Lung microvascular endothelial cell (primary cell): ENCODE data around the gene TRMT112. TPM values are rescaled to one million over a fixed set of nuclear protein-coding genes. Genes with fewer than 3 reads are reported as not detected.

Source experiments
- DNase-seq, 2 donors: peaks; one replicate each; pipeline versions ENCODE4 v3.0.0 to v3.0.0-alpha.2; 2010; ENCODE audit warnings: low read depth in 2 of 2
- total RNA-seq: library from RNA; depleted of rRNA; stranded (reverse); fragments of >200 nt; gene quantifications from 2 replicates; pipeline ENCODE4 v1.2.1, GENCODE V29; 2014

Gene TRMT112
- total RNA-seq, 1 donor from 2014 or later, result 190 TPM

DNA sequence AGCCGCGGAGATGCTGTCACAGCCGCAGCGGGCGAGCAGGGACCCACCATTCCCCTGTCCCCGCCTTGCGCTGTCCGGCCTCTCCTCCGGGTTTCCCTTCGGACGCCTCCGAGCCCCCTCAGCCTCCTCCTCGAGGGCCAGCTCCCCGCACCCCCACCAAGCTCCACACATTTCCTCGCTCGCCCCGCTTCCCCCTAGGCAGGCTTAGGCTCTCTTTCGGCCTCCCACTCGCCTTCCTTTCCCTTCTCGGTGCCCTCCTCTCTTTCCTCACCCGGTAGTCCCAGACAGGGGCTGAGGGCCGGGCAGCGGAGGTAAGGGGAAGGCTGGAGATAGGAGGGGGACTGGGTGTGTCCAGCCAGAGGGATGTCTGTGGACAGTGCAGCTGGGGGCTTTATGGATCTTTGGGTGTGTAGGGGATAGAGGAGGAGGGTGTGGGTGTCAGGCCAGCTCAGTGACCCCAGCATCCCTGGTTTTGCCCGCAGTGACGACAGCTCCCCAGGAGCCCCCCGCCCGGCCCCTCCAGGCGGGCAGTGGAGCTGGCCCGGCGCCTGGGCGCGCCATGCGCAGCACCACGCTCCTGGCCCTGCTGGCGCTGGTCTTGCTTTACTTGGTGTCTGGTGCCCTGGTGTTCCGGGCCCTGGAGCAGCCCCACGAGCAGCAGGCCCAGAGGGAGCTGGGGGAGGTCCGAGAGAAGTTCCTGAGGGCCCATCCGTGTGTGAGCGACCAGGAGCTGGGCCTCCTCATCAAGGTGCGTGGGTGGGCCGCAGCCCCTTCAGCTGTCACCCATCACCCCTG, 24.7 kb downstream of the TRMT112 start:
- no peak for DNase-seq

DNA sequence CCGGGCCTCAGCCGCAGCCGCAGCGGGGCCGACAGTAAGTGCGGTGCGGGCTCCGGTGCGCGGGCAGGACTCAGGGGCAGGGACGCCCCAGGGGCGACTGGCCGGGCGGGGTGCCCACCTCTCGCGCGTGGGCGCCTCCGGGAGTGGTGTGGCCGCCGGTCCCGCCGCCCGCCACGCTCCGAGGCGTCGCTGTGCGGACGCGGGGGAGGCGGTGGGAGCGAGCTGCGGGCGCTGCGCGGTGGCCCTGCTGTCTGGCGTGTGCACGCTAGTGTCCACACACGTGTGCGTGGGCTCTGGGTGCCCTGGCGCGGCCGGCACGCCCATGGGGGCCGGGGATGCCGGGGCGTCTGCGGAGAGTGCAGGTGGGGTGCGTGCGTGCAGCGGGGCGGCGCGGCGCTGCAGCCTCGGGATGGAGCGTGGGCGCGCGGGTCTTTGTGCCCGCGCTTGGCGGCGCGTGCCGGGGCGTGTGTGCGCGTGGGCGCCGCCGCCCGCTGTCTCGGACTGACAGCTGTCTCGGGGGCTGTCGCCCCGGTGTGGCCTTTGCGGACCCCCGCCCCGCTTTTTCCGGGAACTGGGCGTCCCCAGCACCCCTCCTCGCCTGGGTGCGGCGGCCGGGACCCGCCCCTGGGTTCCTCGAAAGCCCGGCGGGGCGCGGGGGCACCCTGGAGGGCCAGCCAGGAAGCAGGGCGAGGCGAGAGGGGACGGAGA, 25.5 kb downstream of the TRMT112 start:
- DNase-seq, result no peak

DNA sequence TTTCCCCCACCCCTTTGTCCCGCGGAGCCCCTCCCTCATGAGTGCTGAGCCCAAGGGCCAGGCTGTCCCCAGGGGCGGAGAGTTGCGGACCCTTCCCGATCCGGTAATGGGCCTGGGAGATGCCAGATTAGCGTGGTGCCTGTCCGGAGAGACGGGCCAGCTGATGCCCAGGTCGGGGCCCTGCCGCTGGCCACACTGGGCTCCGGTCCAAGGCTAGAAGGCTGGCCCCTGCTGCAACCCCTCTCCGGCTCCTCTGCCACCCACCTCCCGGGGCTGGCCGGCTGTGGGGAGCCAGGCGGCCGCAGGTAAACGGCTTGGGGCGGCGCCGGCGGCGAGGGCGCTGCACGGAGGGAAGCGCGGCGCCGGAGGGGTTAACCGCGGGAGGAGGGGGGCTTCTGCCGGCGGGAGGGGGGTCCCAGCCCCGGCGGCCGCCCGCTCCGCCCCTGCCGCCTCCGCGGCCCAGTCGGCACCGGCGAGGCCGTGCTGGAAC, 26.1 kb downstream of the TRMT112 start, which contains the start of gene KCNK4:
Gene KCNK4 (plus strand): TSS at position 41 of the 490 bp plus-strand sequence. CDS start 1,717 bp downstream, outside the sequence.
- no peak for DNase-seq

GRCh38 chr11:64290352-64291261, 26.8 kb downstream of the TRMT112 start:
- no peak for DNase-seq

DNA sequence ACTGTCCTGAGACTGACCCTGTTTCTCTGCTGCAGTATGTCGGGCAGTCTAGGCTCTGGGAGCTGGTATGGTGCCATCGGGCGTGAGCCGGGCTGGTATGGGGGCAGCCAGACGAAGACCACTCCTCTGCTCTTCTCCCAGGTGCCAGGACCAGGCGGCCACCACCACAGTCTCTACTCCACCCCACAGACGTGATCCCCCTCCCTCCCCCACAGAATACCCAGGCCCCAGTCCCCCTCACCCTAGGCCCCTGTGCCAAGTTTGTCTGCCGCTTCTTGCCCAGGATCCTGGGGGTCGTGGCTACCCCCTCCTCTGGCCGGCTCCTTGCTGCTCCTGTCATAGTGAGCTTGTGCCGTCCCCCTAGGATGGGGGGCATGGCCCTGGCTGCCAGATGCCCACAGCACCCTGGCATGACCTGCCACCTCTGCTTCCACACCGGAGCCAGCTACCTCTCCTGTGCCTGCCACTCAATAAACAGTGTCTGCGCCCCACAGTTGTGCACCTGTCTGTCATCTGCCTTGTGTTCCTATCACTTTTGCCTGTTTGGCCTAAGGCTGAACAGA, 28.3 kb downstream of the TRMT112 start:
- DNase-seq, result no peak

- no peak for DNase-seq
Observed at GRCh38 chr11:64288353-64288750, 29.0 kb downstream of the TRMT112 start.

- DNase-seq, result no peak
Observed at GRCh38 chr11:64287676-64288352, 29.5 kb downstream of the TRMT112 start.

DNA sequence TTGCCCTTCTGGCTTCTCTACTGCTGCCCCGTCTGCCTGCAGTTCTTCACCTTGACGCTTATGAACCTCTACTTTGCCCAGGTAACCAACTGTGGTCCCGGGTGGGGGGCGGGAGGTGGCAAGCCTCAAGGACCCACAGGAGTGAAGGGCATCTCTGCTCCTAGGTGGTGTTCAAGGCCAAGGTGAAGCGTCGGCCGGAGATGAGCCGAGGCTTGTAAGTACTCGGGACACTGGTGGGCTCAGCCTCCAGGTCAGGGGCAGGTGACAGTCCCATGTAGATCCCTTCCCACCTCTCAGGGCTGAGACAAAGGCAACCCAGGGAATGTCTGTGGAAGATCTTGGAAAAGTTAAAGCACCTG, 30.6 kb downstream of the TRMT112 start:
- no peak for DNase-seq

DNA sequence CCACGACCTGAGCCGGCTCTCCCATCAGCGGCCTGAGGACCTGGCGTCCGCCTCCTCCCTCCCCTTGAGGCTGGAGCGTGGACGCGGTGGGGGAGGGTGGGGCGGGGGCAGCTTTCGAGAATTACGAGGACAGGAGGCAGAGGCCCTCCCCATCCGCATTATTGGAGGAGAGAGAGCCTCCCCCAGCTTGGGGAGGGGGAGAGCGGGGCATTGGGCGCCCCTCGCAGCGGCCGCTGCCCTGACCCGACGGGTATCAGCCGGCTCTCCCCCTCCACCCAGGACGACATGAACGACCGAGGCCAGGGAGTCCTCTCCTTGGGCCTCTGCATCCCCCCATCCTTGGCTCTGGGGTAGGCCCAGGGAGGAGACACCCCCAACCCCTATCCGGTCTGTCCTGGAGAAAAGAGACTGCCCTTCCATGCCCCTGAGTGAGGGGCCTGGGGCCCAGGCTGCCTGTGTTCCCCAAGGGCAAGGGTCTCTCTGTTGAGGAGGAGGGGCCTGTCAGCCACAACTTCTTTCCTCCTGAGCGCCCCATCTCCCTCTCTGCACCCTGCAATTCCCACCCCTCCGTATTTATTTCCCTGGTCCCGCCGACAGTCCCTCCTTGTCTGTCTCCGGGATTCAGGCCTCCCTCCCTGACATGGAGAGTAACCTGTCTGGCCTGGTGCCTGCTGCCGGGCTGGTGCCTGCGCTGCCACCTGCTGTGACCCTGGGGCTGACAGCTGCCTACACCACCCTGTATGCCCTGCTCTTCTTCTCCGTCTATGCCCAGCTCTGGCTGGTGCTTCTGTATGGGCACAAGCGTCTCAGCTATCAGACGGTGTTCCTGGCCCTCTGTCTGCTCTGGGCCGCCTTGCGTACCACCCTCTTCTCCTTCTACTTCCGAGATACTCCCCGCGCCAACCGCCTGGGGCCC, 31.2 kb downstream of the TRMT112 start:
- DNase-seq, result peak in 1 of 2 donors; percentile 31

- DNase-seq, result peak; percentile 79 to 81
Observed at GRCh38 chr11:64284962-64285884, 32.1 kb downstream of the TRMT112 start, which contains the start of gene GPR137. Gene GPR137, plus strand, starts transcription at chr11:64285848. Its CDS starts 677 bp downstream, at chr11:64286525.

DNA sequence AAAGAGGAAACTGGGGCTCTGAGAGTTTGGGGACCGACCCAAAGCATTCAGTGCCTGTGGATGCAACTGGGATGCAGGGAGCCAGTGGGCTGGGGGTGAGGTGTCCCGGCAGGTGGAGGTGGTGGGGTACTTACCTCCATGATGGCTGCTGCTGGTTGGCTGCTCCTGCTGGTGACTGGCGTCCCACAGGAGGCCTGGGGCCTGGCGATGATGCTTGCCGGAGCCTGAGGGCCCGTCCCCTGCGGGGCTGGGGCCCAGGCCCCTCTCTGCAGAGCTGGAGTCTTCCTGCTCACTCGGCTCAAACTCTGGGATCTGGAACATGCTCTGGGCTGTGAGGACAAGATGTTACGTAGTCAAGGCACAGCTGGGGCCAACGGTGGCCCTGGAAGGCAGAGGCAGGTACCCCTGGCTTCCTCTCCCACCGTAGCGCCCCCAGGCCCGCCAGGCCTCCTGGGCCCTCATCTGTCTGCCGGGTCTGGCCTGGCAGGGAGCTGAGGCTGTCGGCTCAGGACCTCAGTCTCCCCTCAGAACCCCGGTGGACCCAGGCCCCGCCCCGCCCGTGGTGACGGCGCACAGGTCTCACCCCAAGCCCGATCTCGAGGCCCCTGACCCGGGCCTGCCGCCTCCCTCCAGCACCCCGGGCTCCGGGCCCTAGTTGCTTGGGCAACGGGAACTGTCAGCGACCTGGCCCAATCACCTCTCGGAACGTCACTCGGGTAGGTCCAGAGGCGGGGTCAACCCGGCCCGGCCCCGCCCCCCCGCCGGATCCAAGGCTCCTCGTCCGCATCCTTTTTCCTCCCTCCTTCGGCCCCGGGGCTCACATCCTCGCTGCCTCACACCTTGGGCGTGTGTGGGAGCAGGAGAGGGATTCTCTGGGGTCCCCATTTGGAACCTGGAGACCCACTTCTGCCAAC, 33.1 kb downstream of the TRMT112 start, which contains the start of gene BAD:
Gene BAD (minus strand): TSS at position 618 of the 914 bp plus-strand sequence. CDS start 297 bp downstream, at position 321.
- peak; percentile 91 for DNase-seq

- no peak for DNase-seq
Observed at GRCh38 chr11:64283092-64283491, 34.3 kb downstream of the TRMT112 start.

DNA sequence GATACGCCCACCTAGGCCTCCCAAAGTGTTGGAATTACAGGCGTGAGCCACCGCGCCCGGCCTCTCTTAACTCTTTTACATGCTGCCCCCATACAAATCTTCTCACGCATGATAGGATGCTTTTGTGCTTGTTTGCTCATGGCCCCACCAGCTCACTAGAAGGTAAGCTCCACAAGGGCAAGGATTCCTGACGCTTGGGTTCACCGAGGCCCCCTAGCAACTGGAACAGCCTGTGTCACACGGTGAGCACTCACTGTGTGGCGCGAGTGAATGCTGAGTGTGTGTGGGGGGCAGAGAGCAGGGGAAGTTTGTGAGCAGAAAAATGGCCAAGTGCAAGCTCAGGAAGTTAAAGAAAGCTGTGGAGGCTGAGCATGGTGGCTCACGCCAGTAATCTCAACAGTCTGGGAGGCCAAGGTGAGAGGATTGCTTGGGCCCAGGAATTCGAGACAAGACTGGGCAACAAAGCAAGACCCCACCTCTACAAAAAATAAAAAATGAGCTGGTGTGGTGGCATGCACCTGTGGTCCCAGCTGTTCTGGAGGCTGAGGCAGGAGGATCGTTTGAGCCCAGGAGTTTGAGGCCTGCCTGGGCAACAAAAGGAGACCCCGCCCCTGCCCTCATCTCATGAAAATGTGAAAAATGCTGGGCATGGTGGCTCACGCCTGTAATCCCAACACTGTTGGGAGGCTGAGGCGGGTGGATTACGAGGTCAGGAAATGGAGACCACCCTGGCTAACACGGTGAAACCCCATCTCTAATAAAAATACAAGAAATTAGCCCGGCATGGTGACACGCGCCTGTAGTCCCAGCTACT, 35.2 kb downstream of the TRMT112 start:
- DNase-seq, result no peak

GRCh38 chr11:64278576-64279190, 38.7 kb downstream of the TRMT112 start:
- no peak for DNase-seq

GRCh38 chr11:64276653-64277431, 40.5 kb downstream of the TRMT112 start:
- DNase-seq, result no peak
